Fibroblast of mammary gland (primary cell): ENCODE data around the gene CXCL10.

Experiments
- DNase-seq: peaks from one replicate; pipeline ENCODE4 v3.0.0-alpha.2; 2010; ENCODE audit warnings: low read depth
- H3K4me3 ChIP-seq: 2 replicates; pipeline ENCODE4 v1.5.1; 2011; ENCODE audit warnings: low read depth, mild to moderate bottlenecking, low read length, moderate library complexity; ENCODE audit not compliant: control insufficient read depth
- CTCF ChIP-seq: conservative IDR thresholded peaks from 2 replicates; pipeline ENCODE4 v1.5.1; 2011; ENCODE audit warnings: low read depth, low read length, inconsistent platforms; ENCODE audit not compliant: control insufficient read depth, insufficient read depth

The CXCL10 gene

GRCh38 chr4:76023389-76023788 is at the start of gene CXCL10:
Gene CXCL10 (minus strand): TSS chr4:76023497. CDS start chr4:76023431, 66 bp downstream.
- DNase-seq, result no peak
- no peak for TF ChIP-seq CTCF
- no peak within 1 kb of the TSS for H3K4me3 ChIP-seq

- no peak for DNase-seq
- TF ChIP-seq CTCF, result no peak
- H3K4me3 ChIP-seq, result no peak overlapping the region
These were observed 49.5 kb upstream of the CXCL10 start for GRCh38 chr4:76072760-76073159.

- DNase-seq, result peak; percentile 79
- TF ChIP-seq CTCF, result peak; percentile 89
- no peak overlapping the region for H3K4me3 ChIP-seq
These were observed 44.5 kb upstream of the CXCL10 start for GRCh38 chr4:76067652-76068286.

- H3K4me3 ChIP-seq, result no peak overlapping the region
- DNase-seq, result no peak
- TF ChIP-seq CTCF, result no peak
These were observed 43.2 kb upstream of the CXCL10 start for GRCh38 chr4:76066546-76066945.

GRCh38 chr4:76061982-76062381 is 38.7 kb upstream of the CXCL10 start:
- no peak for TF ChIP-seq CTCF
- H3K4me3 ChIP-seq, result no peak overlapping the region
- DNase-seq, result no peak

GRCh38 chr4:76061421-76061820 is 38.1 kb upstream of the CXCL10 start:
- DNase-seq, result no peak
- no peak for TF ChIP-seq CTCF
- H3K4me3 ChIP-seq, result no peak overlapping the region

GRCh38 chr4:76060506-76060905 is 37.2 kb upstream of the CXCL10 start:
- DNase-seq, result no peak
- TF ChIP-seq CTCF, result no peak
- H3K4me3 ChIP-seq, result no peak overlapping the region
